Measurements from ENCODE around the gene RFNG. TPM values are rescaled to one million over a fixed set of nuclear protein-coding genes. Genes with fewer than 3 reads are reported as not detected.

RFNG gene
- total RNA-seq, 1 donor from 2014 or later, result 72.3 TPM

- TF ChIP-seq CTCF (IDR thresholded peaks at IDR 0.05; ENCODE audit: insufficient read depth, low read length, poor library complexity, severe bottlenecking), result no peak
- H3K36me3 ChIP-seq (ENCODE audit: control insufficient read depth, insufficient read depth, low read length), result no peaks in the 10 kb centered on the region
- DNase-seq (ENCODE audit: low read depth), result no peak
- no peaks in the 10 kb centered on the region for H3K27me3 ChIP-seq (ENCODE audit: control insufficient read depth, insufficient read depth, low read length)
- no peak overlapping the region for H3K4me3 ChIP-seq (ENCODE audit: low read depth, low read length)
Measured at GRCh38 chr17:82060614-82061013, 9.0 kb upstream of the RFNG start.

- no peak for DNase-seq (ENCODE audit: low read depth)
- no peak for TF ChIP-seq CTCF (IDR thresholded peaks at IDR 0.05; ENCODE audit: insufficient read depth, low read length, poor library complexity, severe bottlenecking)
- H3K4me3 ChIP-seq (ENCODE audit: low read depth, low read length), result no peak overlapping the region
- H3K36me3 ChIP-seq (ENCODE audit: control insufficient read depth, insufficient read depth, low read length), result no peaks in the 10 kb centered on the region
- no peaks in the 10 kb centered on the region for H3K27me3 ChIP-seq (ENCODE audit: control insufficient read depth, insufficient read depth, low read length)
Measured at GRCh38 chr17:82060001-82060380, 8.4 kb upstream of the RFNG start.

- H3K27me3 ChIP-seq (ENCODE audit: control insufficient read depth, insufficient read depth, low read length), result no peaks in the 10 kb centered on the region
- no peak for TF ChIP-seq CTCF (IDR thresholded peaks at IDR 0.05; ENCODE audit: insufficient read depth, low read length, poor library complexity, severe bottlenecking)
- no peak overlapping the region for H3K4me3 ChIP-seq (ENCODE audit: low read depth, low read length)
- H3K36me3 ChIP-seq (ENCODE audit: control insufficient read depth, insufficient read depth, low read length), result no peaks in the 10 kb centered on the region
- DNase-seq (ENCODE audit: low read depth), result no peak
Measured at GRCh38 chr17:82059272-82060000, 7.8 kb upstream of the RFNG start.

- Histone ChIP-seq H3K4me3 (ENCODE audit: low read depth, low read length) (no peak overlapping the region), H3K36me3 (ENCODE audit: control insufficient read depth, insufficient read depth, low read length) (no peaks in the 10 kb centered on the region), H3K27me3 (ENCODE audit: control insufficient read depth, insufficient read depth, low read length) (no peaks in the 10 kb centered on the region)
- no peak for TF ChIP-seq CTCF (IDR thresholded peaks at IDR 0.05; ENCODE audit: insufficient read depth, low read length, poor library complexity, severe bottlenecking)
- no peak for DNase-seq (ENCODE audit: low read depth)
Measured at GRCh38 chr17:82058855-82059249, 7.2 kb upstream of the RFNG start.

- H3K27me3 ChIP-seq (ENCODE audit: control insufficient read depth, insufficient read depth, low read length), result no peaks in the 10 kb centered on the region
- H3K36me3 ChIP-seq (ENCODE audit: control insufficient read depth, insufficient read depth, low read length), result no peaks in the 10 kb centered on the region
- TF ChIP-seq CTCF (IDR thresholded peaks at IDR 0.05; ENCODE audit: insufficient read depth, low read length, poor library complexity, severe bottlenecking), result no peak
- DNase-seq (ENCODE audit: low read depth), result no peak
- H3K4me3 ChIP-seq (ENCODE audit: low read depth, low read length), result no peak overlapping the region
Measured at GRCh38 chr17:82058230-82058854, 6.7 kb upstream of the RFNG start.
